Activated naive CD4-positive, alpha-beta T cell treated with anti-CD3 and anti-CD28 coated beads, Interleukin-2, amount 50 U/mL, for 16 hours (primary cell): Measurements from ENCODE around the gene VWA3B.

Experiments used
- DNase-seq: peaks from one replicate; pipeline ENCODE4 v3.0.0-alpha.2; 2020

The VWA3B gene

DNA sequence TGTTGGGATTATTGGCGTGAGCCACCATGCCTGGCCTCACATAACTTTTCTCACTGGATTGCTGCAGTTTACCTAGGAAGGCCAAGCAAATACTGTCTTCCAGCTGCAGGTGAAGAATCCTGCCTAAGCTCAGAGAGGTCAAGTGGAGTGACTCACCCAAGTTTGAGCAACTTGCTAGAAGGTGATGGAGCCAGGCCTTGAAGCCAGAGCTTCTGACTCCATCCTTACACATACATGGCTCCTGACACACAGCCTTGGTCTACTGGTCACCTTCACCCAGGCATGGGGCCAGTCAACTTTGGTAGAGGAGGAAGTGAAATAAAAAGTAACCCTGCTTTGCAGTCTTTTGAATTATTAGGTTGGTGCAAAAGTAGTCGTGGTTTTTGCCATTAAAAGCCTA lies 93.5 kb downstream of the VWA3B start:
- no peak for DNase-seq

DNA sequence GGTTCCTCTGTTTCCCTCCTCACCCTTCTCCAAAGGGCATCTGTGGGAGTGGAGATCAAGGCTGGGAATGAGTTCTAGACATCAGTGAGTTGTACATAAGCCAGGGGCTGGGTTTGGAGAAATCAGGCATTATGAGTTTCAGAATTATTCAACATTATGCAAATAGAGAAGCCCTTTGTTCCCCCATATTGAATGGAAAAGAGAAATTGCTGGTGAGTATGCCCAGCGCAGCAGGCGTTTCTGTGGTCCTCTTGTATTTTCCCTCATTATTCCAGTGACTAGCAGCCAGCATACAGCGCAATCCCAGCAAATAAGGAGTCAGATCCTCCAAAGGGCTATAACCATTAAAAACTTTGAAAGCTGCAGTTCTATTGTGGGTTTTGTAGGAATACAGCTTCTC lies 94.4 kb downstream of the VWA3B start:
- no peak for DNase-seq

DNA sequence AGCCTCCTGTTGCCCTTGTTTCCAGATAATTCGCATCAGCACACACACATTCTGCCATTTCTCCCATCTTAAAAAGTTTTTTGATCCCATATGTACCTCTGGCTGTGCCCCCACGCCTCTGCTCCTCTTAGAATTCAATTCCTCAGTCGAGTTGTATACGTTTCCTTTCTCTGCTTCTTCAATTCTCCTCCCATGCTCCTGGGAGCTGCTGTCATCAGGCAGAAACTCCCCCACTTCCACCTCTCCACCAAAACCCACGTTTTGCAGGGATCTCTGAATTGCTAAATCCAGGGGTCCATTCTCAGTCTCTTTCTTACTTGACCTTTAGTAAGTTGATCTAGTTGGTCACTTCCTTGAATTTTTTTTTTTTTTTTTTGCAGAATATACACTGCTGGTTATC lies 98.8 kb downstream of the VWA3B start:
- no peak for DNase-seq

DNA sequence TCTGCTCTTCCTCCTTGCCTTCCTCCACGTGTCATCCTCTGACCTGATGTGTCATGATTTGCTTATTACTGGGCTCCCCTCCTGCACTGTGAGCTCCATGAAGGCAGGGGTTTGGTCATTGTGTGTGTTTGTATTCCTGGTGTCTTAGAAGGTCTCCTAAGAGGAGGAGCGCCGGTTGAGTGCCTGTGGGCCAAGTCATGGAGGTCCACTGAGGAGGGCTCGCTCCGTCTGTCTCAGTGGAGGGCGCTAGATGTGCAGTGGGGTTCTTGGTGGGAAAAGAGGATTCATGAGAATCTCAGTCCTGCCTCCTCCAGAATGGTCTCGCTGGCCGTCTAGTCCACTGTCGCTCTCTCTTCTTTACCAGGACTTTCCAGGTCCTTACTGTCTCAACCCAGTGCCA lies 100.2 kb downstream of the VWA3B start:
- no peak for DNase-seq

DNA sequence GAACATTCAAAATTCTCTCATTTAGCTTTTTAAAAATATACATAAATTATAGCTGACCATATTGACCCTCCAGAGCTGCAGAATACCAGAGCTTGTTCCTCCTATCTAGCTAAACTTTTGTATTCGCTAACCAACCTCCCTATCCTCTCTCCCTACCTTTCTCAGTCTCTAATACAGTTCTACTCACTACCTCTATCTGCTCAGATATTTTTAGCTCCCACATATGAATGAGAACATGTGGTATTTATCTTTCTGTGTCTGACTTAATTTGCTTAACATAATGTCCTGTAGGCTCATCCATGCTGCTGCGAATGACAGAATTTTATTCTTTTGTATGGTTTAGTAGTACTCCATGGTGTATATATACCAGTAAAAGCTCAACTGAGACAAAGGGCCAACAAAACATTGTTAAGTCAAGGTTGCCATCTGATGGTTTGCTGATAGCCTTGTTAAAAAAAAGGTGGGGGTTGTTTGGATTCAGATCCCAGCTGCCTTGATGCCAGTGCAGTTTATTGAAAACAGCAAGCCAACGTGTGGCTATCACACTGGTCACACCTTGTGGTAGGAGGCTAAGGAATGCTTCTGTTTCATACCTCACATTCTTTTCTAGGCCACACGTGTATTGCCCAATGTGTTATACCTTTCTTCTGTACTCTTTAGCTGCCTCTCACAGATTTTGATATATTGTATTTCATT lies 101.5 kb downstream of the VWA3B start:
- DNase-seq, result no peak

DNA sequence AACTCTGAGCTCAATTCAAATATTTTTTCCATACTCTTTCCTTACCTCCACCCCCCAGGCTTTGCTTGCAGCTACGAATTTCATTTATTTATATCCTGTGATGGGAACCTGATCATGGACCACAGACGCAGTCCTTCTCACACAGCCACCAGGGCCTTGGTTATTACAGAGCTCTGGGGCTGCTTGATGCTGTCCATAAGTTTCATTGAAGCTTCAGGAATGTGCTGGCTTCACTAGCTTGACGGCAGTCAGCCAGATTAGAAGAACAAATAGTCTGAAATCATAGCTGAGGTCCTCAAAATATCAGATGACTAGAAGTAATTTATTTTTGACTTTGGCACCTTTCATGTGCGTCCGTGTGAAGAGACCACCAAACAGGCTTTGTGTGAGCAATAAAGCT lies 104.9 kb downstream of the VWA3B start:
- DNase-seq, result no peak

DNA sequence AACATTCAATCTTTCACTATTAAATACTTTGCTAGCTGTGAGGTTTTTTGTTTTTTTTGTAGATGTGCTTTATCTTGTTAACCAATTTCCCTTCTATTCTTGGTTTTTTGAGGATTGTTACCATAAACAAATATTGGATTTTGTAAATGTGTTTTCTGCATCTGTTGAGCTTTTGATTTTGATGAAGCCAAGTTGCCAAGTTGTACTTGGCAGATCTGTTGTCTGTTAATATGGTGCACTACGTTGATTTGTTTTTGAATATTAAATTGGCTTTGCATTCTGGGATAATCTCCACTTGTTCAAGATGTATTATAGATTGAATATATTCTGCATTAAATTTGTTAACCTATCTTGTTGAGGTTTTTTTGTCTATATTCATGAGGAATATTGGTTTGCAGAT lies 114.6 kb downstream of the VWA3B start:
- no peak for DNase-seq

DNA sequence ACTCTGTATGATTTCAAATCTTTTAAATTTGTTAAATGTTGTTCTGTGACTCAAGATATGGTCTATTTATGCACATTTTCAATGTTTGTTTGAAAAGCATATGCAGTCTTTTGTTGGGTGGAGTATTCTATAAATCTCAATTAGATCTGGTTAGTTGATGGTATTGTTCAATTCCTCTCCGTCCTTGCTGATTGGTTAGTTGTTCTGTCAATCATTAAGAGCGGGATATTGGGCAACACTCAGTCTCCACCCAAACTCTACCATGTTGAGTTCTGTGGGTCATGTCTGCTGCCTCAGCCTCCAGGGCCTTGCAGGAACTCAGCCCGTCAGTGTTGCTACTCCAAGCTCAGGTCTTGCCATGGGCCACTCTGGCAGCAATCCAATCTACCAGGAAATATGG lies 118.9 kb downstream of the VWA3B start:
- DNase-seq, result no peak

DNA sequence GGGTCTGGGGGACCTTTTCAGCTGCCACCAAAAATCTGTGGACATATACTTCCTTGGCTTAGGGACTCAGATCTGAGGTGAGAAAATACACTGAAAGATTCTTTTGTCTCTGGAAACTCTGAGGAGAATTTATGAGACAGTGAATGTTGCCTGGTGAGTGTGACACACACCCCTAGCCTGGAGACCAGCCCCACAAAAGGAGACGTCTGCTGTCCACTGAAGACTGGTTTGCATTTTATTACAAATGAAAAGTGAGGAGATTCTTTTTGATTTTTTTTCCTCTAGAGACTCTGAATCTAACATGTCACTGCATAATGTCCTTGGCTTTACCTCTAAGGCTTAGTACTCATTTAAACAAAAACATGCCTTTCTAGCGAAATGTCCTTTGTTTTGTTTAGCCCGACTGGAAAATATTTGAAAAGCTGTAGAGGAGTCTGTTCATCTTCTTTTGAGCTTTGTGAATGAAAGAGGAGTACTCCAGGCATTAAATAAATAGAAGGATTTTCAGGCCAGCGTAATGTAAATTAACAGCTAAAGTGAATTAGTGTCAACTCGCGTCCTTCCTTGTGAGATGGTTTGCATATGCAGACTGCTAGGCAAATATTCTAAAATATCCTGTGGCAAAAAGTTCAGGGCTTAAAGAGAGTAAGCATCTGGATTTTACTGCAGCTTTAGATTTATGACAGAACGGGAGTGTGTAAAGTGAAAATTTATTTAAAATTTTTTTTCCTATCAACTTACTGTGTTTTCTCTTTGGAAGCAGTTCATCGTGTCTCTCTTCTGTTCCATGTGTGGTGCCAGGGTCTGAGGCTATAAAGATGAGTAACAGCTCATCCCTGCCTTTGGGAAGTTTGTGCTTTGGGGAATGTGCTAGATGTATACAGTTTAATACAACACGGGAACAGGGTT lies 125.4 kb downstream of the VWA3B start:
- DNase-seq, result no peak

DNA sequence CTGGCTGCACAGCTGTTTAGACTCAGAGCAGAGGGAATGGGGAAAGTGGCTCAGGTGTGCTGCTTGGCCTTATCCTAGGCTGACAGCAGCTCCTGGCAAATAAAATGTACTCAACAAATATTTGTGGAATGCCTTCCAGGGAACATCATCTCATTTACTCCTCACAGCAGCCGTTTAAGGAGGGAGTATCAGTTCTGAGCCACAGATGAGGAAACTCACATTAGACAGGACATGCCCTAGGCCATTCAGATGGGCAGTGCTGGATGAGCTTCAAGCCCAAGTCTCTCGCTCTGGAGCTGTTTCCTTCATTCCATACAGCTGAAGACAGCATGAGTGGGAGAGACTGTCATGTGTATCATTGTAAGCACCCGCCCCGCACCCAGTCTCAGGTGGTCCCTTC lies 129.6 kb downstream of the VWA3B start:
- DNase-seq, result no peak

DNA sequence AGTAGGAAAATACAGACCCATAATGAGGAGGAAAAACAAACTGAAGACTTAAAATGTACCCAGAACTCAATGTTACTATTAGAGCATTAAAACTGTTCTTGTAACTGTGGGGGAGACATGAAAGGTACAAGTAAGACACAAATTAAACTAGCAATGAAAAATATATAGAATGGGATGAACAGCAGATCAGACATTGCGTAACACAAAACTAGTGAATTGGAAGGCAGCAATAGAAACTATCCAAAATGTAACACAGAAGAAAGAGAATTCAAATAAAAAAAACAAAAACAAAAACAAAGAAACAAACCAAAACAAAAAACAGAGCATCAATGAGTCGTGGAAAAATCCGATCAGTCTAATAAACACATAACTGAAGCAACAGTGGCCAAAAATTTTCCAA lies 132.2 kb downstream of the VWA3B start:
- DNase-seq, result no peak

DNA sequence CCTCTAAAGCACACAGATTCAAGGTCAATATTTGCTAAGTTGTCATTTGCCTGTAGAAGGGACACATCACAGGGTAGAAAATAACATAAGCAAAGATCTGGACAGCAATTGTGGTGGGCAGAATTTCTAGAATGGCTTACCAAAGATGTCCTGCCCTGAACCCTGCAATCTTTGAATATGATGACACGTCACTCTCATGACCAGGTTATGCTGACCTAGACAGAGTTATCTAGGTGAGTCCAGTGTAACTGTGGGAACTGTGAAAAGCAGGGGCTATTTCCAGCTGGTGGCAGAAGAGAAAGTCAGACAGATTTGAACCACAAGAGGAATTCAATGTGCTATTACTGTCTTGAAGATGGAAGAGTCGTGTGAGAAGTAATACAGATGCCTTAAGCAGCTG lies 147.0 kb downstream of the VWA3B start:
- DNase-seq, result no peak

DNA sequence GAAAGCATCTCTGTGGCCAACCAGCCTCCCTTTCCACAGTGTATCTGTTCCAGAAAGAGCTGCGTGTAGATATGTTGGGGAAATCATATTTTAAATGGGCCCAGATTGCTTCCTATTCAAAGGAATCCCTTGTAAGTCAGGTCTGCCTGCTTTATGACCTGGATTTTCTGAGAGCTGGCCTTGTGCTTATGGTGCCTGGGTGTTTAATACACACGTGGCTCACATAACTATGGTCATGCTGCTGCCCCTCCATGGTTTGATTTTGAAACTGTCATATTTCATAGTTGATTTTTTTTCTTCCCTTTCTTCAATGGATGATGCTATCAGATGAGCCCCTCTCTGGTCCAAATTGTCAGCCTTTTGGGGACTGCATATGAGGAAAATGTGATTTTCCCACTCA lies 147.8 kb downstream of the VWA3B start:
- no peak for DNase-seq

DNA sequence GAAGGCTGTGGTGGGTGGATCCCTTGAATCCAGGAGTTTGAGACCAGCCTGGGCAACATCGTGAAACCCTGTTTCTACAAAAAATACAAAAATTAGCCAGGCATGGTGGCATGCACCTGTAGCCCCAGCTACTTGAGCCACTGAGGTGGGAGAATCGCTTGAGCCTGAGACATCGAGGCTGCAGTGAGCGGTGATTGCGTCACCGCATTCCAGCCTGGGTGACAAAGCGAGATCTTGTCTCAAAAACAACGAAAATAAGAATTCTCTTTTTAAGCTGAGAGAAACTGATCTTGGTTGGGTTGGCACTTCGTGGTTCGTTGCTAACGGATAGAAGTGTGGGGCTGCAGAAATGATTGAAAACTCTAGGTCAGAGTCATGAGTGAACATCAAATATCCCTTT lies 150.0 kb downstream of the VWA3B start:
- DNase-seq, result no peak

DNA sequence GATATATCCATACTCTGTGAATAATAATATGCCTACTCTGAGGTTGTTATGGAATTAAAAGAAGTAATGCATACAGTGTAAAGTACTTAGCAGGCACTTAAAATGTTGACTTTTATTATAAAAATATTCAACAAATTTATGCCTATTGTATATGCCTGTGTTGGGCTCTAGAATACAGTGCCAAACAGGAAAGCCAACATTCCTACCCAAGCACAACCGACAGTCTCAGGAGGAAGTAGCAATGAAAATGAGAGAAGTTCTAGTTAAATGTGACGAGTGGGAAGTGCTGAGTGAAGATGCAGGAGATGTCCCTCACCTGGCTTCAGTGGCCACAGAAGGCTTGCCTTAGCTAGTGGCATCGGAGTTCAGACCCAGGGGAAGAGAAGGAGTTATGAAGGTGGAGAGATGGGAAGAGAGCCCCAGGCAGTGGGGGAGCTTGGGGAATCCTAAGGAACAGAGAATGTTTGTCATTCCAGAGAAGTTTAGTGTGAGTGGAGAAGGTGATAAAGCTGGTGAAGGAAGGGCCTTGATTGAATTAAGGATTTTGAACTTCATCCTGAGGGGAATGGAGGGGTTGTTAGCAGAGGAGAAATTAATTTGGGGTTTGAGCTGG lies 153.9 kb downstream of the VWA3B start:
- DNase-seq, result no peak

DNA sequence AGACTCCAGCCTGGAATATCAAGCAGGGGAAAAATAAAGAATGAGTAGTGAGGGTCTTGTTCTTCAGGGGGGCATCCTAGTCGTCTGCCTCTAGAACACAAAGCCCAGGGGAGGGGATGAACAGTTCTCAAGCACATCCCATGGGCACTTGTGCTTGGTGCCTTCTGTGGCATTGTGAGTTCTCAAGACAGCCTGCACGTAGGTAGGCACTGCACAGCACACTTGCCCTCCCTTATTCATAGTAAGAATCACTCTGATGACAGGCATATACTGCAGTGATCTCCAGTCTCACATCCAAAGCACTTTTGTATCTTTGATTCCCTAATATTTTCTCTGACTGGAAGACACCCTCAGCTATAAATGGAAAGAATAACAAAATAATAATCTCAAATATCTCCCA lies 154.6 kb downstream of the VWA3B start:
- no peak for DNase-seq

DNA sequence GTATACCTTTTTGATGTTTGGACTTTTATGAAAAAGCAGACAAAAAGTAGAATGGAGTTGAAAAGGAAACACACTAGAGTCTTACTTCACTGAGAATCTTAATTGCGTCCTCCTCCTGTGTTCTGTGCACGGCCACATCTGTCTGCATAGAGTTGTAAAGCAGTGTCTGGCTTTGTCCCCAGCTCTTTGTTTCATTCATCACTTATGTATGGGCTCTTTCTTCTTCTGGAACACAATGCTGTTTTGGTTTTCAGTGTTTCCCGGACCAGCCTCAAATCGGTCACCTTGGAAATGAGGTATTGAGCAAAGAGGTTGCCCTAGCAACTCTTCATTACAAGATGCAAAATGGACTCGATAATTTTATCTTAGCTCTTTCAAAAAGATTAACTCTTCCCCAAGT lies 155.0 kb downstream of the VWA3B start:
- no peak for DNase-seq

DNA sequence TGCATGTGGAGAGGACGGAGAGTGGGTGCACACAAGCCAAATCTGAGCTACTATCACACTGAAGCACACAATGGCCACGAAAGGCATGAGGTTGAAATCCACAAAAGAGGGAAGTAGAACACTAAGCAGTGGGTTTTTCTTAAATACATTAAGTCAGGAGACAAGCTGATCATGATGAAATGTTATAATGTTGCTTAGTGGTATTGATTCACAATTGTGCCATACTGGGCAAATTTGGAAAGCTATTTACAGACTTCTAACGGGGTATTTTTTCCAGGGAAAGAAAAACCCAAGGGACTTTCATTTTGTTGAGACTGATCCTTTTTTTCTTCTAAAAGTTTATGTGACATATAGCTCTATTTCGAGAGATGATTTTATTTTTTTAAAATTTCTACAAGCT lies 158.5 kb downstream of the VWA3B start:
- no peak for DNase-seq

DNA sequence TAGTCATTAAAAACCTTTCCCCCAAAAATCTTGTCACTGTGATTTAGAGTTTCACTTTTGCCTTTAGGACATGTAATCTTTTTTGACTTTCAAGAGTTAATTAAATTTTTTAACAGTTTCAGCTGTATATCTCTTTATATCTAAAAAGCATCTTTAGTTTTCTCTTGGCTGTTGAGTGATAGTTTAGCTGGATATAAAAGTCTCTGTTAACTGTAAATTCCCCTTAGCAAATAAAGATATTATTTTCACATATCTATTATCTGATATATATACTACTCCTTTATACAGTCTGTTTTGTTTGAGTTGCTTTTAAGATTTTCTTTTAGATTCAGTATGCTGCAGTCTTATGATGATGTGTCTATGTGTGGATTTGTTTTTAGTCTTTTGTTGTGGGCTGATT lies 160.4 kb downstream of the VWA3B start:
- no peak for DNase-seq

DNA sequence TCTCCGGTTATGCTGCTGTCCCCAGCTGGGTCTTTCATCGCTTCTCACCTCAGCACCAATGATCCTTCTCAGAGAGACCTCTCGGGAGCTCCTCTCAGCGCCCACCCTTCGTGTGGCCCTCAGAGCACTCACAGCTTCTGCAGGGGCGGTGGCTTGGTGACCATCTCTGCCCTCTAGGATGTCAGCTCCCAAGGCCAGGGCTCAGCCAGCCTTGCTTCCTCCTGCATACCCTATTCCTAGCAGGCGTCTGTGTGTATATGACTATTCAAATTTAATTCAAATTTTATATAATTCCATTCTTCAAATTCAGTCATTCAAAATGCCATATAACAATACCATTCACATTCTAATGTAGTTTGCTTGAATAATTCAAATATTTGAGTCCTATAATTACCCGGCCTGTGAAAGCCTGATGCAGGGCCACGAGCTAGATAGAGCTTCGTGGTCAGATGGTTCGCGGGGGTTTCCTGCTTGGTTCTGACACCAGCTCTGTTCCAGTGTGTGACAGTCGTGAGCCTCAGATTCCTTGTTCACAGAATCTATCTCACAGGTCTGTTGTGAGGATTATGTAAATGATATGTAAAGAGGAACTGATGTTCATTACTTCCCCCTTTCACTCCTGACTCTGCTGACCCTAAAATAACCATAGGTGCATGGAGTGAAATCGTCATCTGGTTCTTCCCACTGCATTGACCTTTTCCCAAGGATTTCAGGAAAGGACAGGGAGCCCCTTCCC lies 165.2 kb downstream of the VWA3B start:
- DNase-seq, result no peak

DNA sequence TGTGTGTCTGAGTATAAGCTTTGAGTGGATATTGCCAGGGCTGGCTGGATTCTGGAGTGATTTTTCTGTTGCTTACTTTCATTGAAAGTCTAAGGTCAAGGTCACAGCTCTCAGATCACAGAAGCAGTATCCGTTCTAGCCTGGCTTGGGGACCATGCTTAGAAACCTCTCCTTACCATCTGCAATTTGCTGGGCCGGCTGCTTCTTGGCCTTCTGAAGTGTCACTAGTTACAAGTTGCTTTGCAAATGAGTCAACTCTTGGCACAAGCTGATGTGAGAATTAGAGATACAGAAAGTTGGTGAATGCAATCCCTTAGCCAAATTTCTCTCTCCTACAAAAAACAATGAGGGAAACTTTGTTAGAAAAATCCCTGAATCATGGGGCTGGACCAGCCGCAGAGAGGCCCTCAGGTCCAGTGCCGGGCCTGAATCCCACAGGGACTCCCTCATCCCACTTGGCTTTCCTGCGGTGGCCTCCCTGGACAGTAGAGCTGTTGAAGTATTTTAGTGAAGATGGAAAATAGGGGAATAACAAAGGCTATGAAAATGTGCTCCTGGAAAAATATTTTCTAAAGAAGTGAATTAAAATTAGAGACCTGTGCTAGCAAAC lies 166.6 kb downstream of the VWA3B start:
- DNase-seq, result no peak

DNA sequence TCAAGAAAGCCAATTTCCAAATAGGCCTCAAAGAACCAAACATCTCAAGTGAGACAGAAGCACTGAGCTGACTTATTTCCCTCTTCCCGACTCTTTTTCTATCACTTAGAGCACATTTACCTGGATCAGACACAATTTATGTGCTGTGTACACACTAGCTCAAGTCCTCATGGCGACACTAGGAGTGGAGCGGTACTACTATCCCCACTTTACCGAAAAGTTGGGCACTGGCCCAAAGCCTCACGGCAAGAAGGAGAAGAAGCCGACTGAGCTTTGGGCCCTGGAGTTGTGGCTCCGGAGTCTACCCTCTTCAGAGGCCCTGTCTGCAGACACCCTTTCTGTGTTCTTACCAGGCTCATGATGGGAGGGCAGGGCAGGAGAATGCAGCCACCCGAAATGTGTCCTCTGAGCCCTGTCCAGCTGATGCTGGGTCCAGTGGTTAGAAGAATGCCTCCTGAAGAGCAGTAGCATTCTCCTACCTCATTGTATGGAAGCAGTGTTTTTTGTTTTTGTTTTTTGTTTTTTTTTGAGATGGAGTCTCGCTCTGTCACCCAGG lies 167.6 kb downstream of the VWA3B start:
- no peak for DNase-seq

DNA sequence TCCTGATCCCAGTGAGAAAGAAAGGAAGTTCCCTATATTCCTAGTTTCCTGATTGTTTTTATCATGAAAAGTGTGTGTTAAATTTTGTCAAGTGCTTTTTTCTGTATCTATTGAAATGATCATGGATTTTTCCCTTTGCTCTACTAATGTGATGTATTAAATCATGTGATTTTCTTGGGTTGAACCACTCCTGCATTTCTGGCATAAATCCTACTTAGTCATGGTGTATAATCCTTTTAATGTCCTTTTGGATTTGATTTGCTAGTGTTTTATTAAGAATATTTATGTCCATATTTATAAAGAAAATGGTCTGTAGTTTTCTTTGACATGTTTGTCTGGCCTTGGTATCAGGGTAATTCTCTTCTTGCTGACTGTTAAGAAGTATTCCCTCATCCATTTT lies 171.9 kb downstream of the VWA3B start:
- DNase-seq, result no peak
